Loucy (cell line): Measurements from ENCODE around the gene PCBD1.

Experiments
- CTCF ChIP-seq: fragments of 200-600 bp; sonication (generic); conservative IDR thresholded peaks from 2 replicates; pipeline ENCODE4 v1.5.1; 2014; ENCODE audit warnings: mild to moderate bottlenecking, antibody characterized with exemption, low read length
- EZH2phosphoT487 ChIP-seq: fragments of 200-600 bp; IDR thresholded peaks from 2 replicates; pipeline ENCODE4 v1.6.1; 2018; ENCODE audit warnings: antibody characterized with exemption, mild to moderate bottlenecking, moderate library complexity, borderline replicate concordance

GRCh38 chr10:70935631-70936030 lies 47.3 kb upstream of the PCBD1 start:
- TF ChIP-seq CTCF, result no peak
- TF ChIP-seq EZH2phosphoT487, result no peak
